ENCODE data around the gene FANCC. TPM values are rescaled to one million over a fixed set of nuclear protein-coding genes. Genes with fewer than 3 reads are reported as not detected.

The FANCC gene
- total RNA-seq, 4 donors from 2014 or later = 2.2 to 9.3 (median 6.5) TPM

DNA sequence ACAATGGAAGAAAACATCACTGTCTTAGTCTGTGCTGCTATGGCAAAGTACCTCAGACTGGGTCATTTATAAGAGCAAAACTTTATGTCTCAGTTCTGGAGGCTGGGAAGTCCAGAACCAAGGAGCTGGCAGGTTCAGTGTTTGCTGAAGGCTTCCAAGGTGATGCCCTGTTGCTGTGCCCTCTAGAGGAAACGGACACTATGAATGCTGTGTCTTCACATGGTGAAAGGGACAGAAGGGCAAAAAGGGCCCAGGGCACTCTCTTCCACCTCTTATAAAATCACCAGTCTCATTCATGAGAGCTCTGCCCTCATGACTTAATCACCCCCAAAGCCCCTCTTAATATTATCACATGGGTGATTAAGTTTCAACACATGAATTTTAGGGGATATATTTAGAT is 143.5 kb downstream of the FANCC start:
- Histone ChIP-seq H3K4me3 (no peak overlapping the region), H3K27ac (no peak overlapping the region), H3K4me1 (no peaks in the 10 kb centered on the region), H3K9me3 (no peaks in the 10 kb centered on the region), H3K36me3 (no peaks in the 10 kb centered on the region), H3K27me3 (no peaks in the 10 kb centered on the region)
- TF ChIP-seq, protein P1, sequence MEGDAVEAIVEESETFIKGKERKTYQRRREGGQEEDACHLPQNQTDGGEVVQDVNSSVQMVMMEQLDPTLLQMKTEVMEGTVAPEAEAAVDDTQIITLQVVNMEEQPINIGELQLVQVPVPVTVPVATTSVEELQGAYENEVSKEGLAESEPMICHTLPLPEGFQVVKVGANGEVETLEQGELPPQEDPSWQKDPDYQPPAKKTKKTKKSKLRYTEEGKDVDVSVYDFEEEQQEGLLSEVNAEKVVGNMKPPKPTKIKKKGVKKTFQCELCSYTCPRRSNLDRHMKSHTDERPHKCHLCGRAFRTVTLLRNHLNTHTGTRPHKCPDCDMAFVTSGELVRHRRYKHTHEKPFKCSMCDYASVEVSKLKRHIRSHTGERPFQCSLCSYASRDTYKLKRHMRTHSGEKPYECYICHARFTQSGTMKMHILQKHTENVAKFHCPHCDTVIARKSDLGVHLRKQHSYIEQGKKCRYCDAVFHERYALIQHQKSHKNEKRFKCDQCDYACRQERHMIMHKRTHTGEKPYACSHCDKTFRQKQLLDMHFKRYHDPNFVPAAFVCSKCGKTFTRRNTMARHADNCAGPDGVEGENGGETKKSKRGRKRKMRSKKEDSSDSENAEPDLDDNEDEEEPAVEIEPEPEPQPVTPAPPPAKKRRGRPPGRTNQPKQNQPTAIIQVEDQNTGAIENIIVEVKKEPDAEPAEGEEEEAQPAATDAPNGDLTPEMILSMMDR (IDR thresholded peaks at IDR 0.05) = no peak
- no peak for TF ChIP-seq POLR2A (IDR thresholded peaks at IDR 0.05)
- DNase-seq = no peak
- intact Hi-C loops (cut with DNase I) = no loop called here
- WGBS, 2 donors = 75 to 81% methylated on average over 1 of the region's 1 CpG

DNA sequence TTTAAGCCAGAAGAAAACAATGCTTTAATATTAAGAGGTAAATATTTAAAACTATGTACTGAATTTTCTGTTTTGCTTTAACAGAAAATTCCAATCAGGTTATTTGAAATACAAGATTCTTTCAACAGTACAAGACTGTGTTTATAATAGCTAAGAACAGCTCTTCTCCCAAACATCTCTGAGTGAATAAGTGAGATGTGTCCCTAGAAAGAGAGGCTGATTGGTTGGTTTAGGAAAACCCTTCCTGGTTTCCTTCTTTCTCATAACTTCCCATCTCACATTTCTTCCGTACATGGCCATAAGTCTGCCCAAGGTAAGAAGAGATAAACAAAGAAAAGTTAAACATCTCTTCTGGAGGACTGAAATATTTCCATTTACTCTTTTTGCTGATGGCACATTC is 145.9 kb downstream of the FANCC start:
- WGBS, 2 donors = 69 to 75% methylated on average over 1 of the region's 1 CpG
- no peak for DNase-seq
- intact Hi-C loops (cut with DNase I) = no loop called here

DNA sequence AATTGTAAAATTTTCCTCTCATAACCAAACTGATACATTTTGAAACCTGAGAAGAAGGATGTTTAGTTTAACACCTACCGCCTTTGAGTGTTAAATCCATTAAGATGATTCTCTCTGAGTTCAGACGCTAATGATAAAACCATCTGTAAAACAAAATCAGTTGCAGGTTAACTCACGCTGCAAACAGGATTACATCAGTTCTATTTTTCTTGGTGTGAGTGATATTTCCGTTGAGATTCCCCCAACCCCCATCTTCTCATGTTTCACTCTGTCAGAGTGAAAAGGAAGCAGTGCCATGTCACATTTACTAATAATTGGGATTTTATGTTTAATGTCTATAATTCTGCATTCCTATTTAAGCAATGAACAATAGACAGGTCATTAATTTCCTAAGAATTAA is 146.5 kb downstream of the FANCC start:
- DNase-seq = no peak

More for the DNA sequence above, 145.9 kb downstream of the FANCC start:
- H3K9me3 ChIP-seq = no peaks in the 10 kb centered on the region
- no peaks in the 10 kb centered on the region for H3K36me3 ChIP-seq
- no peak for TF ChIP-seq POLR2A (IDR thresholded peaks at IDR 0.05)
- TF ChIP-seq, protein P1 (IDR thresholded peaks at IDR 0.05) = no peak
- H3K4me1 ChIP-seq = peaks cover 0 to 6% (median 0%) of the 10 kb centered on the region in 3 donors
- no peak overlapping the region for H3K27ac ChIP-seq
- H3K27me3 ChIP-seq = no peaks in the 10 kb centered on the region
- H3K4me3 ChIP-seq = no peak overlapping the region

DNA sequence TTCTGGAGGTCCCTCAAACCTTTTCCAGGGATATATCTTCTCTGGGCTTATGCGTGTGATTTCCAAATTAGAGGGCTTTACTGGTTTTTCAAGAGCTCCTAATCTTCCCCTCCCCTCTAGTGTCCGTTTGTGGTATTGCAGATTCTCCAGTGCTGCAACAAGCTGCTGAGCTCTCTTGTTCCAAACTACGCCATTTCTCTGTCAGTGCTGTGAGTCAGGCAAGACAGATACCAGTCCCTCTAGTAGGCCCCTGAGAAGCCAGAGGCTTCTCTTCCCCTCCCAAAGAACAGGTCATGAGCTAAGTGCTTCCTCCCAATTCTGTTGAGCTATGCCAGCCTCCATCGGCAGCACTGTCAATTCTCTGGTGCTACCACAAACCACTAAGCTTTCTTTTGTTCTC is 149.5 kb downstream of the FANCC start:
- TF ChIP-seq POLR2A (IDR thresholded peaks at IDR 0.05) = no peak
- TF ChIP-seq, protein P1 (IDR thresholded peaks at IDR 0.05) = peak; percentile 71 to 90 (median 82)
- no peak for DNase-seq
- intact Hi-C loops (cut with DNase I) = no loop called here
- peaks cover 0 to 6% (median 0%) of the 10 kb centered on the region in 3 donors for H3K4me1 ChIP-seq
- H3K36me3 ChIP-seq = no peaks in the 10 kb centered on the region
- H3K4me3 ChIP-seq = no peak overlapping the region
- no peak overlapping the region for H3K27ac ChIP-seq
- 33% methylated on average over 4 of the region's 4 CpGs for WGBS, 2 donors
- no peaks in the 10 kb centered on the region for H3K27me3 ChIP-seq
- H3K9me3 ChIP-seq = no peaks in the 10 kb centered on the region

More for the DNA sequence above, 146.5 kb downstream of the FANCC start:
- TF ChIP-seq, protein P1 (IDR thresholded peaks at IDR 0.05) = no peak
- H3K27me3 ChIP-seq = no peaks in the 10 kb centered on the region
- H3K9me3 ChIP-seq = no peaks in the 10 kb centered on the region
- H3K4me3 ChIP-seq = no peak overlapping the region
- intact Hi-C loops (cut with DNase I) = no loop called here
- H3K36me3 ChIP-seq = no peaks in the 10 kb centered on the region
- no peak overlapping the region for H3K27ac ChIP-seq
- 55 to 67% methylated on average over 4 of the region's 4 CpGs for WGBS, 2 donors
- peaks cover 0 to 6% (median 0%) of the 10 kb centered on the region in 3 donors for H3K4me1 ChIP-seq

DNA sequence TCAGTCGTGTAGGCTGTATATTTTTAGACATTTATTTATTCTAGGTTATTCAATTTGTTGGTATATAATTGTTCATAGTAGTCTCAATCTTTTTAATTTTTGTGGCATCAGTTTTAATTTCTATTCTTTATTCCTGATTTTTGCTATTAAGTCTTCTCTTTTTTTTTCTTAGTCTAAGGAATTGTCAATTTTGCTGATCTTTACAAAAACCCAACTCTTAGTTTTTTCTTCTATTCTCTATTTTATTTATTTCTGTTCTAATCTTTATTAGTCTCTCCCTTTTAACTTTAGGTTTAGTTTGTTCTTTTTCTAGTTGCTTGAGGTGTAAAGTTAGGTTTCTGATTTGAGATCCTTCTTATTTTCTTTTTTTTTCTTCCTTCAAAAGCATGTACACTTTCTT is 152.5 kb downstream of the FANCC start:
- intact Hi-C loops (cut with DNase I) = no loop called here
- no peak for DNase-seq
- no peaks in the 10 kb centered on the region for H3K27me3 ChIP-seq
- no peaks in the 10 kb centered on the region for H3K9me3 ChIP-seq
- TF ChIP-seq, protein P1 (IDR thresholded peaks at IDR 0.05) = no peak
- TF ChIP-seq POLR2A (IDR thresholded peaks at IDR 0.05) = no peak
- no peak overlapping the region for H3K27ac ChIP-seq
- H3K4me1 ChIP-seq = peaks cover 0 to 6% (median 0%) of the 10 kb centered on the region in 3 donors
- no peaks in the 10 kb centered on the region for H3K36me3 ChIP-seq
- H3K4me3 ChIP-seq = no peak overlapping the region
- 82 to 95% methylated on average over 1 of the region's 1 CpG for WGBS, 2 donors
